H9 (cell line): Measurements from ENCODE around the gene SEL1L2. TPM values are rescaled to one million over a fixed set of nuclear protein-coding genes. Genes with fewer than 3 reads are reported as not detected.

ENCODE experiments used
- DNase-seq: peaks from one replicate; pipeline ENCODE4 v3.0.0-alpha.2; 2017
- H2AFZ ChIP-seq: one replicate; pipeline ENCODE4 v1.6.1; 2013; ENCODE audit warnings: mild to moderate bottlenecking, low read length, control low read depth, moderate library complexity
- H2AK5ac ChIP-seq: 2 replicates; pipeline ENCODE4 v1.6.1; 2013; ENCODE audit warnings: low read length, control low read depth, mixed read lengths; ENCODE audit not compliant: insufficient read length
- H2BK120ac ChIP-seq: one replicate; pipeline ENCODE4 v1.6.1; 2013; ENCODE audit warnings: low read depth, mild to moderate bottlenecking, low read length, control low read depth, inconsistent platforms; ENCODE audit not compliant: poor library complexity, severe bottlenecking
- H2BK12ac ChIP-seq: 2 replicates; pipeline ENCODE4 v1.6.1; 2013; ENCODE audit warnings: low read length, control low read depth, mixed read lengths, low read depth; ENCODE audit not compliant: insufficient read length
- H2BK15ac ChIP-seq: 2 replicates; pipeline ENCODE4 v1.6.1; 2013; ENCODE audit warnings: low read depth, low read length, control low read depth
- H2BK20ac ChIP-seq: one replicate; pipeline ENCODE4 v1.6.1; 2013; ENCODE audit warnings: low read depth, mild to moderate bottlenecking, low read length, control low read depth, inconsistent platforms; ENCODE audit not compliant: poor library complexity, severe bottlenecking
- H2BK5ac ChIP-seq: 2 replicates; pipeline ENCODE4 v1.6.1; 2013; ENCODE audit warnings: low read length, control low read depth, mixed read lengths; ENCODE audit not compliant: insufficient read length
- H3K14ac ChIP-seq: 2 replicates; pipeline ENCODE4 v1.6.1; 2013; ENCODE audit warnings: low read length, control low read depth; ENCODE audit not compliant: insufficient read depth
- H3K18ac ChIP-seq: 2 replicates; pipeline ENCODE4 v1.6.1; 2013; ENCODE audit warnings: low read depth, mild to moderate bottlenecking, mixed read lengths, low read length, control low read depth; ENCODE audit not compliant: insufficient read length
- H3K23ac ChIP-seq: 2 replicates; pipeline ENCODE4 v1.6.1; 2013; ENCODE audit warnings: low read length, control low read depth, mixed read lengths, low read depth; ENCODE audit not compliant: insufficient read length
- H3K23me2 ChIP-seq: 2 replicates; pipeline ENCODE4 v1.6.1; 2013; ENCODE audit warnings: low read depth, mild to moderate bottlenecking, mixed read lengths, low read length, control low read depth; ENCODE audit not compliant: insufficient read length, poor library complexity, severe bottlenecking
- H3K27ac ChIP-seq: 2 replicates; pipeline ENCODE4 v1.5.1; 2013; ENCODE audit warnings: low read length, control low read depth, mixed read lengths, low read depth; ENCODE audit not compliant: insufficient read length
- H3K27me3 ChIP-seq: 2 replicates; pipeline ENCODE4 v1.6.1; 2013; ENCODE audit warnings: low read length, control low read depth, inconsistent platforms; ENCODE audit not compliant: insufficient read depth
- H3K4ac ChIP-seq: 2 replicates; pipeline ENCODE4 v1.6.1; 2013; ENCODE audit warnings: low read depth, mild to moderate bottlenecking, control low read depth, inconsistent platforms, low read length, moderate library complexity
- H3K4me1 ChIP-seq: 2 replicates; pipeline ENCODE4 v1.6.1; 2013; ENCODE audit warnings: low read length, control low read depth, inconsistent platforms; ENCODE audit not compliant: insufficient read depth
- H3K4me2 ChIP-seq: 2 replicates; pipeline ENCODE4 v1.6.1; 2013; ENCODE audit warnings: low read length, control low read depth, mixed read lengths; ENCODE audit not compliant: insufficient read length, insufficient read depth
- H3K56ac ChIP-seq: 2 replicates; pipeline ENCODE4 v1.6.1; 2013; ENCODE audit warnings: low read depth, mild to moderate bottlenecking, mixed read lengths, low read length, control low read depth; ENCODE audit not compliant: insufficient read length
- H3K79me1 ChIP-seq: 2 replicates; pipeline ENCODE4 v1.6.1; 2013; ENCODE audit warnings: low read depth, mild to moderate bottlenecking, moderate library complexity, low read length, control low read depth, inconsistent platforms; ENCODE audit not compliant: insufficient read depth, poor library complexity, severe bottlenecking
- H3K79me2 ChIP-seq: 2 replicates; pipeline ENCODE4 v1.6.1; 2013; ENCODE audit warnings: low read length, control low read depth, inconsistent platforms; ENCODE audit not compliant: insufficient read depth
- H3K9ac ChIP-seq: 2 replicates; pipeline ENCODE4 v1.6.1; 2013; ENCODE audit warnings: low read length, control low read depth, mixed read lengths; ENCODE audit not compliant: insufficient read length; ENCODE audit errors: extremely low read depth
- H3K9me3 ChIP-seq: one replicate; pipeline ENCODE4 v1.6.1; 2013; ENCODE audit warnings: low read depth, low read length, inconsistent platforms; ENCODE audit not compliant: control insufficient read depth
- H3T11ph ChIP-seq: one replicate; pipeline ENCODE4 v1.6.1; 2013; ENCODE audit warnings: mild to moderate bottlenecking, low read length, control low read depth, inconsistent platforms
- H4K20me1 ChIP-seq: one replicate; pipeline ENCODE4 v1.6.1; 2013; ENCODE audit not compliant: control insufficient read depth, insufficient read length, insufficient read depth
- H4K5ac ChIP-seq: 2 replicates; pipeline ENCODE4 v1.6.1; 2013; ENCODE audit warnings: low read depth, mild to moderate bottlenecking, mixed read lengths, low read length, control low read depth; ENCODE audit not compliant: insufficient read length
- H4K8ac ChIP-seq: replicated peaks from 2 replicates; pipeline ENCODE4 v1.6.1; 2013; ENCODE audit warnings: low read length, control low read depth, mixed read lengths, low read depth; ENCODE audit not compliant: insufficient read length
- H4K91ac ChIP-seq: 2 replicates; pipeline ENCODE4 v1.6.1; 2013; ENCODE audit warnings: low read depth, mild to moderate bottlenecking, moderate library complexity, mixed read lengths, low read length, control low read depth; ENCODE audit not compliant: insufficient read length
- H3K27ac Mint-ChIP-seq, 3 experiments: 2 replicates in 2 of 3; 3 replicates in 1 of 3; pipeline ENCODE4 v1.8.0; 2020 to 2021; ENCODE audit warnings: mixed read lengths in 3 of 3, mild to moderate bottlenecking in 1 of 3, moderate library complexity in 1 of 3
- H3K27me3 Mint-ChIP-seq: 2 replicates; pipeline ENCODE4 v1.8.0; 2021; ENCODE audit warnings: low read depth, mild to moderate bottlenecking, moderate library complexity, mixed read lengths
- H3K36me3 Mint-ChIP-seq, 3 experiments: 2 replicates in 2 of 3; 3 replicates in 1 of 3; pipeline ENCODE4 v1.8.0; 2020 to 2021; ENCODE audit warnings: low read depth in 3 of 3, mixed read lengths in 3 of 3; ENCODE audit not compliant: insufficient read depth in 1 of 3
- H3K4me1 Mint-ChIP-seq, 2 experiments: 2 replicates each; pipeline ENCODE4 v1.8.0; 2020; ENCODE audit warnings: mixed read lengths in 2 of 2
- H3K4me3 Mint-ChIP-seq, 2 experiments: 2 replicates in 1 of 2; 3 replicates in 1 of 2; pipeline ENCODE4 v1.8.0; 2020 to 2021; ENCODE audit warnings: mild to moderate bottlenecking in 2 of 2, mixed read lengths in 2 of 2, moderate library complexity in 1 of 2
- H3K9me3 Mint-ChIP-seq, 2 experiments: 2 replicates in 1 of 2; 3 replicates in 1 of 2; pipeline ENCODE4 v1.8.0; 2020; ENCODE audit warnings: mild to moderate bottlenecking in 2 of 2, mixed read lengths in 2 of 2, moderate library complexity in 1 of 2
- WGBS: extraction: QIAGEN DNeasy Blood & Tissue Kit; methylation state at CpG from one replicate; pipeline ENCODE4 v1.1.7; 2013; ENCODE audit warnings: missing lambda C conversion rate, low lambda C conversion rate, mixed read lengths; ENCODE audit not compliant: insufficient read length; ENCODE audit errors: extremely low coverage; 5-methylcytosine and 5-hydroxymethylcytosine counted together
- total RNA-seq: library from RNA; stranded (reverse); gene quantifications from 2 replicates; pipeline ENCODE4 v1.2.1, GENCODE V29; 2021
- TF ChIP-seq, protein P1 (sequence below): fragments of 200-600 bp; sonication (generic); conservative IDR thresholded peaks from 3 replicates; pipeline ENCODE4 v1.8.0; 2021; ENCODE audit warnings: antibody characterized with exemption, mild to moderate bottlenecking

Gene SEL1L2
- total RNA-seq, 1 experiment from 2014 or later = not detected

DNA sequence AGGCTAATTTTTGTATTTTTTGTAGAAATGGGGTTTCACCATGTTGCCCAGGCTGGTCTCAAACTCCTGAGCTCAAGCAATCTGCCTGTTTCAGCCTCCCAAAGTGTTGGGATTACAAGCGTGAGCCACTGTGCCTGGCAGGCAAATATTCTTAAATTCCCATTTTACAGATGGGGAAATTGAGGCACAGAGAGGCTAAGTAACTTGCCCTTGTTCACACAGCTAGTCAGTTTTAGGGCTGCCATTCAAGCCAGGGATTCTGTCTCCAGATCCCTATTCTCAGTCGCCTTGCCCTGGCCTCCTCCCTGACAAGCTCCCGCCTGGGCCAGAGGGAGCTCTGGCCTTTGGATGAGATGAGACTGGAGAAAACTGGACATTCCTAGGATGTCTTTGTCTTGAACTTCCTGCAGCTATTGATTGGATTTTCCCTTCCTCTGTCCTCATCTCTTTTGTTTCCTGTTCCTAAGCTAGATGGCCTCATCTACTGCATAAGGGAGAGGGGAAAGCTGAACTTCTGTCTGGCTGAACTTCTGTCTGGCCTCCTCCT lies 115.1 kb downstream of the SEL1L2 start:
- Mint-ChIP-seq H3K4me1 (peaks cover 39 to 41% of the 10 kb centered on the region in 2 experiments), H3K4me3 (peak overlapping the region in 1 of 2 experiments; percentile 61; a peak in 2 of 5 replicates), H3K27me3 (no peaks in the 10 kb centered on the region), H3K27ac (peak overlapping the region; percentile 40 to 84 (median 46); a peak in 4 of 7 replicates), H3K9me3 (no peaks in the 10 kb centered on the region), H3K36me3 (no peaks in the 10 kb centered on the region; a peak in 1 of 7 replicates)
- H2AK5ac ChIP-seq = no peak overlapping the region
- H3K79me2 ChIP-seq = no peaks in the 10 kb centered on the region
- H3K4ac ChIP-seq = no peak overlapping the region
- no peak overlapping the region for H4K8ac ChIP-seq
- no peak overlapping the region for H2BK20ac ChIP-seq
- H3K56ac ChIP-seq = no peak overlapping the region
- H2BK120ac ChIP-seq = no peak overlapping the region
- H2BK12ac ChIP-seq = peak overlapping the region; percentile 45
- TF ChIP-seq, protein P1, sequence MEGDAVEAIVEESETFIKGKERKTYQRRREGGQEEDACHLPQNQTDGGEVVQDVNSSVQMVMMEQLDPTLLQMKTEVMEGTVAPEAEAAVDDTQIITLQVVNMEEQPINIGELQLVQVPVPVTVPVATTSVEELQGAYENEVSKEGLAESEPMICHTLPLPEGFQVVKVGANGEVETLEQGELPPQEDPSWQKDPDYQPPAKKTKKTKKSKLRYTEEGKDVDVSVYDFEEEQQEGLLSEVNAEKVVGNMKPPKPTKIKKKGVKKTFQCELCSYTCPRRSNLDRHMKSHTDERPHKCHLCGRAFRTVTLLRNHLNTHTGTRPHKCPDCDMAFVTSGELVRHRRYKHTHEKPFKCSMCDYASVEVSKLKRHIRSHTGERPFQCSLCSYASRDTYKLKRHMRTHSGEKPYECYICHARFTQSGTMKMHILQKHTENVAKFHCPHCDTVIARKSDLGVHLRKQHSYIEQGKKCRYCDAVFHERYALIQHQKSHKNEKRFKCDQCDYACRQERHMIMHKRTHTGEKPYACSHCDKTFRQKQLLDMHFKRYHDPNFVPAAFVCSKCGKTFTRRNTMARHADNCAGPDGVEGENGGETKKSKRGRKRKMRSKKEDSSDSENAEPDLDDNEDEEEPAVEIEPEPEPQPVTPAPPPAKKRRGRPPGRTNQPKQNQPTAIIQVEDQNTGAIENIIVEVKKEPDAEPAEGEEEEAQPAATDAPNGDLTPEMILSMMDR = no peak
- H4K20me1 ChIP-seq = no peaks in the 10 kb centered on the region
- H3K18ac ChIP-seq = peak overlapping the region; percentile 63
- H3K23me2 ChIP-seq = no peaks in the 10 kb centered on the region
- no CpG with 5 or more reads among the region's 3 CpGs for WGBS
- H3K27me3 ChIP-seq = no peaks in the 10 kb centered on the region
- no peak overlapping the region for H3T11ph ChIP-seq
- no peak overlapping the region for H3K14ac ChIP-seq
- no peak overlapping the region for H3K9ac ChIP-seq
- H3K23ac ChIP-seq = no peak overlapping the region
- H3K4me2 ChIP-seq = no peak overlapping the region
- H2BK5ac ChIP-seq = no peak overlapping the region
- peaks cover 6% of the 10 kb centered on the region; the same call in 1 of the 2 replicates for H3K4me1 ChIP-seq
- H2AFZ ChIP-seq = no peak overlapping the region
- no peak overlapping the region for H4K5ac ChIP-seq
- H3K79me1 ChIP-seq = no peaks in the 10 kb centered on the region
- peak overlapping the region; percentile 33 for H3K27ac ChIP-seq
- no peak overlapping the region for H4K91ac ChIP-seq
- no peak overlapping the region for H2BK15ac ChIP-seq
- no peaks in the 10 kb centered on the region for H3K9me3 ChIP-seq
- DNase-seq = no peak
